H9 (cell line): Measurements from ENCODE around the gene GFRA1. TPM values are rescaled to one million over a fixed set of nuclear protein-coding genes. Genes with fewer than 3 reads are reported as not detected.

Experiments
- DNase-seq: peaks from one replicate; pipeline ENCODE4 v3.0.0-alpha.2; 2017
- H2AFZ ChIP-seq: one replicate; pipeline ENCODE4 v1.6.1; 2013; ENCODE audit warnings: mild to moderate bottlenecking, low read length, control low read depth, moderate library complexity
- H2AK5ac ChIP-seq: 2 replicates; pipeline ENCODE4 v1.6.1; 2013; ENCODE audit warnings: low read length, control low read depth, mixed read lengths; ENCODE audit not compliant: insufficient read length
- H2BK120ac ChIP-seq: one replicate; pipeline ENCODE4 v1.6.1; 2013; ENCODE audit warnings: low read depth, mild to moderate bottlenecking, low read length, control low read depth, inconsistent platforms; ENCODE audit not compliant: poor library complexity, severe bottlenecking
- H2BK12ac ChIP-seq: 2 replicates; pipeline ENCODE4 v1.6.1; 2013; ENCODE audit warnings: low read length, control low read depth, mixed read lengths, low read depth; ENCODE audit not compliant: insufficient read length
- H2BK15ac ChIP-seq: 2 replicates; pipeline ENCODE4 v1.6.1; 2013; ENCODE audit warnings: low read depth, low read length, control low read depth
- H2BK20ac ChIP-seq: one replicate; pipeline ENCODE4 v1.6.1; 2013; ENCODE audit warnings: low read depth, mild to moderate bottlenecking, low read length, control low read depth, inconsistent platforms; ENCODE audit not compliant: poor library complexity, severe bottlenecking
- H2BK5ac ChIP-seq: 2 replicates; pipeline ENCODE4 v1.6.1; 2013; ENCODE audit warnings: low read length, control low read depth, mixed read lengths; ENCODE audit not compliant: insufficient read length
- H3K14ac ChIP-seq: 2 replicates; pipeline ENCODE4 v1.6.1; 2013; ENCODE audit warnings: low read length, control low read depth; ENCODE audit not compliant: insufficient read depth
- H3K18ac ChIP-seq: 2 replicates; pipeline ENCODE4 v1.6.1; 2013; ENCODE audit warnings: low read depth, mild to moderate bottlenecking, mixed read lengths, low read length, control low read depth; ENCODE audit not compliant: insufficient read length
- H3K23ac ChIP-seq: 2 replicates; pipeline ENCODE4 v1.6.1; 2013; ENCODE audit warnings: low read length, control low read depth, mixed read lengths, low read depth; ENCODE audit not compliant: insufficient read length
- H3K23me2 ChIP-seq: 2 replicates; pipeline ENCODE4 v1.6.1; 2013; ENCODE audit warnings: low read depth, mild to moderate bottlenecking, mixed read lengths, low read length, control low read depth; ENCODE audit not compliant: insufficient read length, poor library complexity, severe bottlenecking
- H3K27ac ChIP-seq: 2 replicates; pipeline ENCODE4 v1.5.1; 2013; ENCODE audit warnings: low read length, control low read depth, mixed read lengths, low read depth; ENCODE audit not compliant: insufficient read length
- H3K27me3 ChIP-seq: 2 replicates; pipeline ENCODE4 v1.6.1; 2013; ENCODE audit warnings: low read length, control low read depth, inconsistent platforms; ENCODE audit not compliant: insufficient read depth
- H3K4ac ChIP-seq: 2 replicates; pipeline ENCODE4 v1.6.1; 2013; ENCODE audit warnings: low read depth, mild to moderate bottlenecking, control low read depth, inconsistent platforms, low read length, moderate library complexity
- H3K4me1 ChIP-seq: 2 replicates; pipeline ENCODE4 v1.6.1; 2013; ENCODE audit warnings: low read length, control low read depth, inconsistent platforms; ENCODE audit not compliant: insufficient read depth
- H3K4me2 ChIP-seq: 2 replicates; pipeline ENCODE4 v1.6.1; 2013; ENCODE audit warnings: low read length, control low read depth, mixed read lengths; ENCODE audit not compliant: insufficient read length, insufficient read depth
- H3K56ac ChIP-seq: 2 replicates; pipeline ENCODE4 v1.6.1; 2013; ENCODE audit warnings: low read depth, mild to moderate bottlenecking, mixed read lengths, low read length, control low read depth; ENCODE audit not compliant: insufficient read length
- H3K79me1 ChIP-seq: 2 replicates; pipeline ENCODE4 v1.6.1; 2013; ENCODE audit warnings: low read depth, mild to moderate bottlenecking, moderate library complexity, low read length, control low read depth, inconsistent platforms; ENCODE audit not compliant: insufficient read depth, poor library complexity, severe bottlenecking
- H3K79me2 ChIP-seq: 2 replicates; pipeline ENCODE4 v1.6.1; 2013; ENCODE audit warnings: low read length, control low read depth, inconsistent platforms; ENCODE audit not compliant: insufficient read depth
- H3K9ac ChIP-seq: 2 replicates; pipeline ENCODE4 v1.6.1; 2013; ENCODE audit warnings: low read length, control low read depth, mixed read lengths; ENCODE audit not compliant: insufficient read length; ENCODE audit errors: extremely low read depth
- H3K9me3 ChIP-seq: one replicate; pipeline ENCODE4 v1.6.1; 2013; ENCODE audit warnings: low read depth, low read length, inconsistent platforms; ENCODE audit not compliant: control insufficient read depth
- H3T11ph ChIP-seq: one replicate; pipeline ENCODE4 v1.6.1; 2013; ENCODE audit warnings: mild to moderate bottlenecking, low read length, control low read depth, inconsistent platforms
- H4K20me1 ChIP-seq: one replicate; pipeline ENCODE4 v1.6.1; 2013; ENCODE audit not compliant: control insufficient read depth, insufficient read length, insufficient read depth
- H4K5ac ChIP-seq: 2 replicates; pipeline ENCODE4 v1.6.1; 2013; ENCODE audit warnings: low read depth, mild to moderate bottlenecking, mixed read lengths, low read length, control low read depth; ENCODE audit not compliant: insufficient read length
- H4K8ac ChIP-seq: replicated peaks from 2 replicates; pipeline ENCODE4 v1.6.1; 2013; ENCODE audit warnings: low read length, control low read depth, mixed read lengths, low read depth; ENCODE audit not compliant: insufficient read length
- H4K91ac ChIP-seq: 2 replicates; pipeline ENCODE4 v1.6.1; 2013; ENCODE audit warnings: low read depth, mild to moderate bottlenecking, moderate library complexity, mixed read lengths, low read length, control low read depth; ENCODE audit not compliant: insufficient read length
- H3K27ac Mint-ChIP-seq, 3 experiments: 2 replicates in 2 of 3; 3 replicates in 1 of 3; pipeline ENCODE4 v1.8.0; 2020 to 2021; ENCODE audit warnings: mixed read lengths in 3 of 3, mild to moderate bottlenecking in 1 of 3, moderate library complexity in 1 of 3
- H3K27me3 Mint-ChIP-seq: 2 replicates; pipeline ENCODE4 v1.8.0; 2021; ENCODE audit warnings: low read depth, mild to moderate bottlenecking, moderate library complexity, mixed read lengths
- H3K36me3 Mint-ChIP-seq, 3 experiments: 2 replicates in 2 of 3; 3 replicates in 1 of 3; pipeline ENCODE4 v1.8.0; 2020 to 2021; ENCODE audit warnings: low read depth in 3 of 3, mixed read lengths in 3 of 3; ENCODE audit not compliant: insufficient read depth in 1 of 3
- H3K4me1 Mint-ChIP-seq, 2 experiments: 2 replicates each; pipeline ENCODE4 v1.8.0; 2020; ENCODE audit warnings: mixed read lengths in 2 of 2
- H3K4me3 Mint-ChIP-seq, 2 experiments: 2 replicates in 1 of 2; 3 replicates in 1 of 2; pipeline ENCODE4 v1.8.0; 2020 to 2021; ENCODE audit warnings: mild to moderate bottlenecking in 2 of 2, mixed read lengths in 2 of 2, moderate library complexity in 1 of 2
- H3K9me3 Mint-ChIP-seq, 2 experiments: 2 replicates in 1 of 2; 3 replicates in 1 of 2; pipeline ENCODE4 v1.8.0; 2020; ENCODE audit warnings: mild to moderate bottlenecking in 2 of 2, mixed read lengths in 2 of 2, moderate library complexity in 1 of 2
- CTCF ChIP-seq: fragments of 200-600 bp; sonication (generic); conservative IDR thresholded peaks from 3 replicates; pipeline ENCODE4 v1.8.0; 2021; ENCODE audit warnings: antibody characterized with exemption, mild to moderate bottlenecking
- WGBS: extraction: QIAGEN DNeasy Blood & Tissue Kit; methylation state at CpG from one replicate; pipeline ENCODE4 v1.1.7; 2013; ENCODE audit warnings: missing lambda C conversion rate, low lambda C conversion rate, mixed read lengths; ENCODE audit not compliant: insufficient read length; ENCODE audit errors: extremely low coverage; 5-methylcytosine and 5-hydroxymethylcytosine counted together
- total RNA-seq: library from RNA; stranded (reverse); gene quantifications from 2 replicates; pipeline ENCODE4 v1.2.1, GENCODE V29; 2021

Gene GFRA1
- total RNA-seq, 1 experiment from 2014 or later, result 0.24 TPM

- no peak overlapping the region for H2BK12ac ChIP-seq
- no peak overlapping the region for H3K27ac ChIP-seq
- no peak overlapping the region for H2BK20ac ChIP-seq
- no peak for TF ChIP-seq CTCF
- H4K20me1 ChIP-seq, result no peaks in the 10 kb centered on the region
- H3K4me2 ChIP-seq, result no peak overlapping the region
- H2BK120ac ChIP-seq, result no peak overlapping the region
- H3K9me3 ChIP-seq, result no peaks in the 10 kb centered on the region
- no peak overlapping the region for H2AK5ac ChIP-seq
- no peak overlapping the region for H4K91ac ChIP-seq
- H3K79me1 ChIP-seq, result no peaks in the 10 kb centered on the region
- Mint-ChIP-seq H3K36me3 (no peaks in the 10 kb centered on the region), H3K27me3 (no peaks in the 10 kb centered on the region; the same call in 1 of the 2 replicates), H3K4me3 (no peak overlapping the region), H3K9me3 (no peaks in the 10 kb centered on the region), H3K4me1 (no peaks in the 10 kb centered on the region), H3K27ac (no peak overlapping the region)
- H3K14ac ChIP-seq, result no peak overlapping the region
- no peaks in the 10 kb centered on the region for H3K23me2 ChIP-seq
- H2BK15ac ChIP-seq, result no peak overlapping the region
- H3K9ac ChIP-seq, result no peak overlapping the region
- no peaks in the 10 kb centered on the region for H3K4me1 ChIP-seq
- DNase-seq, result no peak
- H3K4ac ChIP-seq, result no peak overlapping the region
- no peak overlapping the region for H2BK5ac ChIP-seq
- no peaks in the 10 kb centered on the region for H3K79me2 ChIP-seq
- no peak overlapping the region for H4K5ac ChIP-seq
- H4K8ac ChIP-seq, result no peak overlapping the region
- no peak overlapping the region for H3K18ac ChIP-seq
- H3T11ph ChIP-seq, result no peak overlapping the region
- no peak overlapping the region for H2AFZ ChIP-seq
- no peak overlapping the region for H3K56ac ChIP-seq
- H3K27me3 ChIP-seq, result no peaks in the 10 kb centered on the region
- WGBS, result no CpG with 5 or more reads among the region's 3 CpGs
- H3K23ac ChIP-seq, result no peak overlapping the region
Observed at GRCh38 chr10:116298586-116298985, 25.6 kb upstream of the GFRA1 start.
